Measurements from ENCODE around the gene PRKAR1A.

The PRKAR1A gene

DNA sequence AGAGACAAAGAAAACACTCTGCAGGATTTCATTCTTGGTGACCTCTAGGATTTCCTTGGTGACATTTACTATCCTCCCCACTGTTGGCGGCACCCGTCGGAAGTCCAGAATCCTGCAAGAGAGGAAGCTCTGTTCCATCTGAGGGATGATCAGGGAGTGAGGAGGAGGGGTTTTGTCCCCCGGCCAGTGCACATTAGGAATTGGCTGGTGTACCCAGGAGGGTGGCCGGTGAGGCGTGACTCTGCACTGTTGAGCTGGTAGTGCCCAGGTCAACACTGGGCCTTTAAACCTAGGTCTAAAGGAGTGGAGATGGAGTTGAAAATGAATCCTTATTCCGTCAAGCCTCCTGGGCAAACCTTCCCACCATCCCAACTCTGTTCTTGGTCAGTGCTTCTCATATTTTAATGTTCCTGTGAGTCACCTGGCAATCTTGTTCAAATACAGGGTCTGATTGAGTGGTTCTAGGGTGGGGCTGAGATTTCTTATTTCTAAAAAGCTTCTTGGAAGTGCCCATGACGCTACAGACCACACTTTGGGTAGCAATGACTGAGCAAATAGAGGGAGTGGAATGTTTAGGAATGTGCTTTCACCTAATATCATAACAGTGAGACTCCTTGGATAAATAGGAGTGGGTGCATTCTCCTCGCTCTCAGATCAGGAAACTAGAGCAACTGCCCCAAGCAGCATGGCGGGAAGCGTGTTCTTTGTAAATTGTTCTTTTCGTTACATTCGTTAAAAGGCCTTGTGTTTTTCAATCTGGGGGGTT, 30.7 kb downstream of the PRKAR1A start:
- H3K36me3 ChIP-seq (ENCODE audit: control insufficient read depth, insufficient read depth, low read length) = peaks cover 41% of the 10 kb centered on the region
- 98 to 100% methylated on average over 5 to 8 of the region's 13 CpGs for WGBS, 2 experiments (ENCODE audit: insufficient coverage in 2 of 2)
- H3K27ac ChIP-seq (ENCODE audit: low read depth, low read length, severe bottlenecking) = no peak overlapping the region
- H3K4me3 ChIP-seq (ENCODE audit: extremely low read depth, insufficient read depth, low read length, poor library complexity, severe bottlenecking) = no peak overlapping the region
- no peaks in the 10 kb centered on the region for H3K9me3 ChIP-seq (ENCODE audit: control insufficient read depth, low read length)
- H3K4me1 ChIP-seq (ENCODE audit: control insufficient read depth, insufficient read depth, low read length, poor library complexity, severe bottlenecking) = no peaks in the 10 kb centered on the region

DNA sequence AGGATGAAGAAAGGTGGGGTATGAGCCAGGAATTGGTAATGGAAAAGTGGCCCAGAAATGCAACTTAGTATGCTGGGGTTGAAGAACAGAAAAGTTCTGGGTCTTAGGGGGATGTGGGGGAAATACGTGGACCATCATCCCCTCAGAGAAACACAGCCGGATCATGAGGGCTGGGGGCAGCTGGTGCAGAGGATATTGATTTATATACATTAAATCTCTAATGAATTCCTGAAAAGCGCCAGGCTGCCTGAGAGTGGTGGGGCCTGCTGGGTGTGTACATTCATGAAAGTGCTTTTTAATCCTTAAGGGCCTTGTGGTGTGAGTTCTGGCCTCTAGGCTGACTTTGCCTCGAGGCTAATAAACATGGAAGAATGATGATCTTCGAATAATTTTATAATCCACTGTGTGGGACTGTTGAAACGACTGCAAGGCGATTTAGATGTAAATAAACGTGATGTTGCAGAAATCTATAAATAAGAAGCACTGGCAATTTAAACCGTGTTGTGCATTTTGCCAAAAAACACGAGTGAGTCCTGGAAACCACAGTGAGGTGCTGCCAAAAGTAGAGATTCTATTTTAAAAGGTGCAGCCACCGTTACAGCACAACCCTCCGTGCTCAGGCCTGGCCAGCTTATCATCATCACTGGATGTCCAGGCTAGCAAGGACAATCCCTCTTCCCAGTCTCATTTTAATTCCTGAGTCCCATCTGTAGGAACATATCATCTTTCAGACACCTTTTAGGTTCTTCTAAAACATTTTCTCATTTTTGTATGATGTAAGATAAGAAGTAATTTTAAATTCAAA, 32.1 kb downstream of the PRKAR1A start:
- H3K4me3 ChIP-seq (ENCODE audit: extremely low read depth, insufficient read depth, low read length, poor library complexity, severe bottlenecking) = no peak overlapping the region
- peaks cover 27% of the 10 kb centered on the region for H3K36me3 ChIP-seq (ENCODE audit: control insufficient read depth, insufficient read depth, low read length)
- H3K4me1 ChIP-seq (ENCODE audit: control insufficient read depth, insufficient read depth, low read length, poor library complexity, severe bottlenecking) = no peaks in the 10 kb centered on the region
- 86 to 95% methylated on average over 8 to 9 of the region's 12 CpGs for WGBS, 2 experiments (ENCODE audit: insufficient coverage in 2 of 2)
- H3K9me3 ChIP-seq (ENCODE audit: control insufficient read depth, low read length) = no peaks in the 10 kb centered on the region
- H3K27ac ChIP-seq (ENCODE audit: low read depth, low read length, severe bottlenecking) = no peak overlapping the region

DNA sequence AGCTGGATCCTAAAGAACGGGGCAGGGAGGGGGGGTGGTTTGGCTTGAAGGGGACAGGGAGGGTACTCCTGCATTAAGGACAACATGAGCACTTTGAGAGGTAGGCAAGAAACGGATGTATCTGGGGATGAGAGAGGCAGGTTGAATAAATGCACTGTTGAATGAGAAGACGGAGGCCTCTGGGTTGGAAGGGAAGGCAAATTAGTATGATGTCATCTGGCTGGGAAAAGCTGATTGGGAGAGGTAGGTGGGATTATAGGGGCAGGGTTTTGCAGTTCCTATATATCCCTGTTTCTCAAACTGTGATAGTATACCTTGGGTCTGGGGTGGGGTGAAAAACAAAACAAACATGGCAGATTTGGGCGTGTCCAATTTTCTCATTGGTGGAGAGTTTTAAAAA, 44.3 kb downstream of the PRKAR1A start:
- Histone ChIP-seq H3K4me3 (ENCODE audit: extremely low read depth, insufficient read depth, low read length, poor library complexity, severe bottlenecking) (no peak overlapping the region), H3K9me3 (ENCODE audit: control insufficient read depth, low read length) (no peaks in the 10 kb centered on the region), H3K27ac (ENCODE audit: low read depth, low read length, severe bottlenecking) (no peak overlapping the region), H3K36me3 (ENCODE audit: control insufficient read depth, insufficient read depth, low read length) (no peaks in the 10 kb centered on the region), H3K4me1 (ENCODE audit: control insufficient read depth, insufficient read depth, low read length, poor library complexity, severe bottlenecking) (no peaks in the 10 kb centered on the region)
- WGBS, 2 experiments (ENCODE audit: insufficient coverage in 2 of 2) = 90 to 100% methylated on average over 3 of the region's 4 CpGs

DNA sequence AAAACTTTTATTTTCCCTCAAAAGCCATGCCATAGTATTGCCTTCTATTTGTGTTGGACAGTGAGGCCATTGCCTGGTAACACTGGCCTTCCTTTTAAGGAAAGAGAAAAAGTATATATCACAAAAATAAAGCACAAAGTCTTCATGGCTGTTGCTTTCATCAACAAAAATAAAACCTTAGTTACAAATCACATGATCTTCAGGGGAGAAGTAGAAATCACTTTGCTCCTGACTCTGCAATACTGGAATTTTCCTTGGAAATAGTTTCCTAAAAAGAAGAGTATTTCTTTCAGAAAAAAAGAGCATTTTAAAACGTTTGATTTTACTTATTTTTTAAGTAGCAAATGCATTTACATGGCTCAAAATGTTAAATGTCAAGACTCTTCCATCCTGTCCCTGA, 47.1 kb downstream of the PRKAR1A start:
- no peak overlapping the region for H3K4me3 ChIP-seq (ENCODE audit: extremely low read depth, insufficient read depth, low read length, poor library complexity, severe bottlenecking)
- no peaks in the 10 kb centered on the region for H3K36me3 ChIP-seq (ENCODE audit: control insufficient read depth, insufficient read depth, low read length)
- no peak overlapping the region for H3K27ac ChIP-seq (ENCODE audit: low read depth, low read length, severe bottlenecking)
- no peaks in the 10 kb centered on the region for H3K4me1 ChIP-seq (ENCODE audit: control insufficient read depth, insufficient read depth, low read length, poor library complexity, severe bottlenecking)
- no CpG with 5 or more reads among the region's 1 CpG for WGBS, 2 experiments (ENCODE audit: insufficient coverage in 2 of 2)
- no peaks in the 10 kb centered on the region for H3K9me3 ChIP-seq (ENCODE audit: control insufficient read depth, low read length)

- H3K36me3 ChIP-seq (ENCODE audit: control insufficient read depth, insufficient read depth, low read length) = no peaks in the 10 kb centered on the region
- H3K4me1 ChIP-seq (ENCODE audit: control insufficient read depth, insufficient read depth, low read length, poor library complexity, severe bottlenecking) = no peaks in the 10 kb centered on the region
- no peak overlapping the region for H3K4me3 ChIP-seq (ENCODE audit: extremely low read depth, insufficient read depth, low read length, poor library complexity, severe bottlenecking)
- no peak overlapping the region for H3K27ac ChIP-seq (ENCODE audit: low read depth, low read length, severe bottlenecking)
- H3K9me3 ChIP-seq (ENCODE audit: control insufficient read depth, low read length) = no peaks in the 10 kb centered on the region
- no CpG with 5 or more reads among the region's 3 CpGs for WGBS, 2 experiments (ENCODE audit: insufficient coverage in 2 of 2)
These were observed 48.9 kb downstream of the PRKAR1A start for GRCh38 chr17:68560966-68561720.

DNA sequence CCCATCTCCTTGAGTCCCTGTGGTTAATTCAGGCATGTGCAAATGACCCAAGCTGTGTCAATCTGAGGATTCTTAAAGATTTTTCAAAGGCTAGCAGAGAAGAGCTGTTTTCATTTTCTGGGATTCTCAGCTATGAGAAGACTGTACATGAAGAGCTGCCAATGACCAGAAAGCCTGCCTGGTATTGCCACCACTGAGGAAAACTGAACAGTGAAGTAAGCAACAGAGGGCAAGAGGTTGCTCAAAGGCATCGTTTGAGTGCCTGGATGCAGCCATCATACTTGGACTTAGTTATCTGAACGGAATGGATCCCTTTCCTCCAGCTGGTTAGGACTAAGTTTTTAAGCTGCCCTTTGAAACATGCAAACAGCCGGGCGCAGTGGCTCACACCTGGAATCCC, 50.5 kb downstream of the PRKAR1A start:
- H3K4me1 ChIP-seq (ENCODE audit: control insufficient read depth, insufficient read depth, low read length, poor library complexity, severe bottlenecking) = no peaks in the 10 kb centered on the region
- H3K9me3 ChIP-seq (ENCODE audit: control insufficient read depth, low read length) = no peaks in the 10 kb centered on the region
- H3K4me3 ChIP-seq (ENCODE audit: extremely low read depth, insufficient read depth, low read length, poor library complexity, severe bottlenecking) = no peak overlapping the region
- no peaks in the 10 kb centered on the region for H3K36me3 ChIP-seq (ENCODE audit: control insufficient read depth, insufficient read depth, low read length)
- H3K27ac ChIP-seq (ENCODE audit: low read depth, low read length, severe bottlenecking) = no peak overlapping the region
- whole genome bisulfite sequencing, 2 experiments (ENCODE audit: insufficient coverage in 2 of 2) = 89 to 94% methylated on average over 2 to 4 of the region's 4 CpGs

- Histone ChIP-seq H3K36me3 (ENCODE audit: control insufficient read depth, insufficient read depth, low read length) (no peaks in the 10 kb centered on the region), H3K4me1 (ENCODE audit: control insufficient read depth, insufficient read depth, low read length, poor library complexity, severe bottlenecking) (no peaks in the 10 kb centered on the region), H3K4me3 (ENCODE audit: extremely low read depth, insufficient read depth, low read length, poor library complexity, severe bottlenecking) (no peak overlapping the region), H3K9me3 (ENCODE audit: control insufficient read depth, low read length) (no peaks in the 10 kb centered on the region), H3K27ac (ENCODE audit: low read depth, low read length, severe bottlenecking) (no peak overlapping the region)
- 88 to 95% methylated on average over 3 to 4 of the region's 8 CpGs for WGBS, 2 experiments (ENCODE audit: insufficient coverage in 2 of 2)
These were observed 52.3 kb downstream of the PRKAR1A start for GRCh38 chr17:68564415-68565111.

- Histone ChIP-seq H3K4me3 (ENCODE audit: extremely low read depth, insufficient read depth, low read length, poor library complexity, severe bottlenecking) (no peak overlapping the region), H3K9me3 (ENCODE audit: control insufficient read depth, low read length) (no peaks in the 10 kb centered on the region), H3K27ac (ENCODE audit: low read depth, low read length, severe bottlenecking) (no peak overlapping the region), H3K4me1 (ENCODE audit: control insufficient read depth, insufficient read depth, low read length, poor library complexity, severe bottlenecking) (no peaks in the 10 kb centered on the region), H3K36me3 (ENCODE audit: control insufficient read depth, insufficient read depth, low read length) (no peaks in the 10 kb centered on the region)
- WGBS, 2 experiments (ENCODE audit: insufficient coverage in 2 of 2) = 91 to 94% methylated on average over 2 of the region's 3 CpGs
These were observed 53.6 kb downstream of the PRKAR1A start for GRCh38 chr17:68565661-68566441.

GRCh38 chr17:68566442-68566738, 54.2 kb downstream of the PRKAR1A start:
- Histone ChIP-seq H3K36me3 (ENCODE audit: control insufficient read depth, insufficient read depth, low read length) (no peaks in the 10 kb centered on the region), H3K27ac (ENCODE audit: low read depth, low read length, severe bottlenecking) (no peak overlapping the region), H3K4me1 (ENCODE audit: control insufficient read depth, insufficient read depth, low read length, poor library complexity, severe bottlenecking) (no peaks in the 10 kb centered on the region), H3K4me3 (ENCODE audit: extremely low read depth, insufficient read depth, low read length, poor library complexity, severe bottlenecking) (no peak overlapping the region), H3K9me3 (ENCODE audit: control insufficient read depth, low read length) (no peaks in the 10 kb centered on the region)
- WGBS, 2 experiments (ENCODE audit: insufficient coverage in 2 of 2) = 100% methylated on average over 1 of the region's 2 CpGs; no CpG with 5 or more reads in 1 of the 2 experiments

DNA sequence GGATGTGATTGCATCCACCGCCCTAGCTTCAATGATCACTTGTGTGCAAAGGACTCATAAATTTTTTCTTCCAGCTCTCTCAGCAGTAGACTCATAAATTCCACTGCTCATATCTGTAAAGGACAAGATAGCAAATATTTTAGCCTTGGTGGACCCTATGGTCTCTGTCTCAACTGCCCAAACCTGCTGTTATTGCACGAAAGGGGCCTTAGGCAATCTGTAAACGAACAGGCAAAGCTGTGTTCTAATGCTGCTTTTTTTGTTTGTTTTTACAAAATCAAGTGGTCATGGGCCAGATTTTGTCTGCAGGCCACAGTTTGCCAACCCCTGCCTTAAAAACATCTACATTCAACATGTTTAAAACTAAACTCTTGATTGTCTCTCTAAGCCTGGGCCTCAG, 54.8 kb downstream of the PRKAR1A start:
- WGBS, 2 experiments (ENCODE audit: insufficient coverage in 2 of 2) = 89 to 100% methylated on average over 2 to 3 of the region's 3 CpGs

More for the DNA sequence above, 54.8 kb downstream of the PRKAR1A start:
- no peaks in the 10 kb centered on the region for H3K4me1 ChIP-seq (ENCODE audit: control insufficient read depth, insufficient read depth, low read length, poor library complexity, severe bottlenecking)
- no peak overlapping the region for H3K4me3 ChIP-seq (ENCODE audit: extremely low read depth, insufficient read depth, low read length, poor library complexity, severe bottlenecking)
- no peaks in the 10 kb centered on the region for H3K9me3 ChIP-seq (ENCODE audit: control insufficient read depth, low read length)
- no peaks in the 10 kb centered on the region for H3K36me3 ChIP-seq (ENCODE audit: control insufficient read depth, insufficient read depth, low read length)
- H3K27ac ChIP-seq (ENCODE audit: low read depth, low read length, severe bottlenecking) = no peak overlapping the region

Data from mesodermal cell (in vitro differentiated cells).